NCI-H345 treated with DMSO at 0.1 percent for 48 hours (cell line): ENCODE measurements around the gene CIP2A.
"Not testable (repeated sequence)": the region's sequence is repeated elsewhere in the genome, so short reads cannot be mapped to it uniquely, and the experiment has no call there.

Source experiments
- DNase-seq: peaks from one replicate; lab custom pipeline; 2025; ENCODE audit not compliant: unreplicated experiment; lab: John Stamatoyannopoulos, UW

Gene CIP2A

GRCh38 chr3:108589081-108589997, at the start of gene CIP2A, which contains the start of gene DZIP3:
TSS of gene CIP2A (minus strand) at chr3:108589438. CDS start at chr3:108589375, 63 bp downstream.
TSS of gene DZIP3 (plus strand) at chr3:108589722. CDS start at chr3:108605407, 15,685 bp downstream.
- peak; percentile 53 for DNase-seq

GRCh38 chr3:108629974-108630373, 40.7 kb upstream of the CIP2A start:
- no peak for DNase-seq

DNA sequence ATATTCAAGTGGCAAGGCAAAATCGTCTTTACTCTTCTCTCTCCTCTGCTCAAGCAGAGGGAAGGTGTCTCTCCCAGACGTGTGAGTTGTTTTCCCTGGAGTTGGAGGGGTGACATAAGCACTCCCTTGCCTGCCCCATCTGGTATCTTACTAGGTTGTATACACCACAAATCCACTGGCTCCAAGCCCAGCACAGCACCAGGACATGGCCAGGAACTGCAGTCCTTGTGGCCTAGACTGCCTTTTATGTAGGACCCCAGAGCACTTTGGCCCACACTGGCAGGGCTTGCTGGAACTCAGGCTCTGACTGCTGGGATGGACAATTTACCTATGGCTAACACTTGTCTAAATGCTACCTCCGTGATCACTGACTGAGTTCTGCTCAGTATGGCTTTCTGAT, 34.3 kb upstream of the CIP2A start:
- no peak for DNase-seq

DNA sequence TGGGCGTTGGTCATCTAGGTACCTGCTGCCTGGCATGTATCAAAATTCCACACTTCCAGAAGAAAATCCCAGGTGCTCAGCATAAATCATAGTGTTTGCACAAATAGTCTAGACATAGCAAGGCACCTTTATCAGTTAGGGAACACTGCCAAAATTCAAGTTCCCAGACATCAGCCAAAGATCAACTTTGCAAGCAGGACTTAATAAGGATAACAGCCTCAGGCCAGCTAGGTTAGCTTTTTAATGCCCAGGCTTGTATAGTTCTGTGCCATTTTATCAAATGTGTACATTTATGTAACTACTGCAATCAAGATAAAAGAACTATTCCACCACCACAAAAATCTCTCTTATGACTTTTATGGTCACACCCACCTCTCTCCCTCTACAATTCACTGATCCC, 31.0 kb upstream of the CIP2A start:
- no peak for DNase-seq

DNA sequence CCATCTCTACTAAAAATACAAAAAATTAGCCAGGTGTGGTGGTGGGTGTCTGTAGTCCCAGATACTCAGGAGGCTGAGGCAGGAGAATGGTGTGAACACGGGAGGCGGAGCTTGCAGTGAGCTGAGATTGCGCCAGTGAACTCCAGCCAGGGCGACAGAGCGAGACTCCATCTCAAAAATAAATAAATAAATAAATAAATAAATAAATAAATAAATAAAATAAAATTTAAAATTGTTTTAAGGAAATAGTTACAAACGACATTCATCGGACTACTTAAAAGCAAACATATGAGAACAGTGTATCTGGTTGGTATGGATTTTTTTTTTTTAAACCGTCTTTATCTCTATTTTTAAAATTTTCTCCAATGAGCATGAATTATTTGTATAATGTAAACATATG, 26.9 kb upstream of the CIP2A start:
- not testable (repeated sequence) for DNase-seq

DNA sequence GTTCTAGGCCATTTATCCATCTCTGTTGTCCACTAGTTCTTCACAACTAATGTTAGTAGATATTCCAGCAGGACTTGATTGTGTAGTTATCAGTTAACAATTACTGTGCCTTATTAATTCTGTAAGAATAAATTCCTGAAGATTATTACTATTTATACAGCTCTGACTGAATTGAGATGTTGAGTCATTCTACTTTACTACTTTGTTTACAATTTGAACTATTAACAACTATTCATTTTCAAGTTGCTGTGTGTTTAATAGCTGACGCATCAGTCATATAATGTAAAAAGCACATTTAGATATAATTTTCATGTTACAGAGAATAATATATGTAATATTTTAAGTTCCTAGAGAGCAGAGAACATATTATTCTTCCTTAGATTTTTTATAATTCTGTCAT, 21.4 kb upstream of the CIP2A start:
- DNase-seq, result no peak

GRCh38 chr3:108608750-108609149, 19.5 kb upstream of the CIP2A start:
- DNase-seq, result no peak

DNA sequence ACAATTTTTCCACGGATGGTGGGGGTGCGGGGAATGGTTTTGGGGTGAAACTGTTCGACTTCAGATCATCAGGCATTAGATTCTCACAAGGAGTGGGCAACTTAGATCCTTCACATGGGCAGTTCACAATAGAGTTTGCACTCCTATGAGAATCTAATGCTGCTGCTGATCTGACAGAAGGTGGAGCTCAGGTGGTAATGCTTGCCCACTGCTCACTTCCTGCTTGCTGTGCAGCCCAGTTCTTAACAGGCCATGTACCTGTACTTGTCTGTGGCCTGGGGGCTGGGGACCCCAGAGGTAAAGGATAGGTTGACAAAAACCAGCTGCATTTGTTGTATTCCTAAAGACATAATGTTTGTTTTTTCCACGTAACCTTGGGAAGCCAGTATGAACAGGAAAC, 16.3 kb upstream of the CIP2A start:
- no peak for DNase-seq

GRCh38 chr3:108605028-108605427, 15.8 kb upstream of the CIP2A start:
- no peak for DNase-seq

DNA sequence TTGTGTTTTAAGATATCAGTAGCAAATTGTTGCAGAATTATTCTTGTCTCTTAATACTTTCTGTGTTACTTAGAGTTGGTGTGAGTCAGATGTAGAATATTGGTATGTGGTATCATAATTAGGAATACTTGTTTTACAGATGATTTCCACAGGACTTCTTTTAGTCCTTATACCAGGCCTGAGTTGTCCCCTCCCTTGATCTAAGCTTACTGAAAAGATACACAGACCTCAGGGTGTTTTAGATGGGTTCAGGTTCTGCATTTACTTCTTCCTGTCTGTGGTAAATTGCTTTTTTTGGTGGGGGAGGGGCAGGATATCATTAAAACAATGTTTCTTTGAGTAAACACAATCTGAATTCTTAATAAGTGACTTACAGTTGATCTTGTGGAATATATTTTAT, 14.5 kb upstream of the CIP2A start:
- DNase-seq, result no peak

GRCh38 chr3:108602935-108603294, 13.7 kb upstream of the CIP2A start:
- no peak for DNase-seq

GRCh38 chr3:108602249-108602934, 13.2 kb upstream of the CIP2A start:
- DNase-seq, result no peak

DNA sequence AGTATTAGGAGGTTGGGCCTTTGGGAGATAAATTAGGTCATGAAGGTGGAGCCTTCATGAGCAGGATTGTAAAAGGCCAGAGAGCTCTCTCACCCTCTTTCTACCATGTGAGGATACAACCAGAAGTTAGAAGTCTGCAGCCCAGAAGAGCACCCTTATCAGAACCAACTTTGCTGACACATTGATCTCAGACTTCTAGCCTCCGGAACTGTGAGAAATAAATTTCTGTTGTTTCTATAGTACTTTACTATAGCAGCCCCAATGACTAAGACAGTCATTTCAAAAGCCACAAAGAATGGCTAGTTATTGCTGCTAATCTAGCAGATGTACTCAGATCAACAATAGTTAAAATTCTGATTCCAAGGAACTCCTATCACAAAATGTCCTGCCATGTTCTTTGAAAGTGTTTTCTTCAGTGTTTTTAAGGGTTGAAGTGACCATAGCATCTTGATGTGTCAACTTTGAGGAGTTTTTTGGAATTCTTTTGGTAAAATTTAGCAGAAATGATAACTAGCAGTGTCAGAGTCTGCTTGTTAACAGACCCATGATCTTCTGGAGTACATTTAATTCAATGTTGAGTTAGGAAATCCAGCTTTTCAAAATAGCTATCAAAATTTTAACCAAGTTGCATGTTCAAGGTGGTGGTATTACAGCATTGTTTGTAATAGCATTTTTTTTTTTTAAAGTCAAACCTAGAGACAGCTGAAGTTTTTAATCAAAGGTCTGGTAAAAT, 10.6 kb upstream of the CIP2A start:
- no peak for DNase-seq

GRCh38 chr3:108598375-108598774, 9.1 kb upstream of the CIP2A start:
- DNase-seq, result no peak

DNA sequence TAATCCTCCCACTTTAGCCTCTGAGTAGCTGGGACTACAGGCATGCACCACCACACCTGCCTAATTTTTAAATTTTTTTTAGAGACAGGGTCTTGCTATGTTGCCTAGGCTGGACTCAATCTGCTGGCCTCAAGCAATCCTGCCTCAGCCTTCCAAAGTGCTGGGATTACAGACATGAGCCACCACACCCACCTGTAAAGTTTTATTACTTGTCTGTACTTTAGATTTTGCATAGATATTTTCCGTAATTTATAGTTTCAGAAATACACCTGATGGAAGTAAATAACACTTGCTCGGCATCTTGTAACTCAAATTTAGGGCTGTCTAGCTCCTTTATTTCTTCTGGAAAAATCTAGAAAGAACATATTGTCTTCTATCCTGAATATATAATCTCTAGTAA, 6.1 kb upstream of the CIP2A start:
- no peak for DNase-seq

GRCh38 chr3:108590460-108590859, 1.2 kb upstream of the CIP2A start:
- no peak for DNase-seq

GRCh38 chr3:108589998-108590323, 723 bp upstream of the CIP2A start:
- DNase-seq, result no peak

GRCh38 chr3:108588601-108589000, 637 bp downstream of the CIP2A start:
- no peak for DNase-seq

DNA sequence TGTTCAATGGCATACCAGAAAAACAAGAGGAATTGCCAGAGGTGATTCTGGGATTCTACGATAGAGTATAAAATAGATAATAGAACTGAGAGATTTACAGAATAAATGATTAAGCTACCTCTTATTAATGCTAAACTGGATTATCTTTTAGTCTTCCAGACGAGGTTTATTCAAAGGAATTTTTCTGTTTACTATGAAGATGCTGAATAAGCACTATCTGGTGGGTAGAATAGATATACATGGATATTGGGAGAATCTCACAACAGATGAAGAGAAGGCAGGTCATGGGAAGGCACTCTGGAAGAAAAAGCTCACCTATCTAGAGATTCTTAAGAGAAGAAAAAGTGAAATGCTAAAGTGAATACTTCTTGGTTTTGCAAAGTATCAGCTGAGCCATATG, 11.2 kb downstream of the CIP2A start:
- DNase-seq, result no peak

GRCh38 chr3:108569336-108569735, 19.9 kb downstream of the CIP2A start:
- DNase-seq, result no peak

GRCh38 chr3:108566599-108566998, 22.6 kb downstream of the CIP2A start:
- DNase-seq, result no peak

- no peak for DNase-seq
Observed at GRCh38 chr3:108565506-108565905, 23.7 kb downstream of the CIP2A start.
